Endodermal cell (in vitro differentiated cells): ENCODE results near the gene SELENON. TPM values are rescaled to one million over a fixed set of nuclear protein-coding genes. Genes with fewer than 3 reads are reported as not detected.

Experiments used
- DNase-seq: peaks from one replicate; pipeline ENCODE4 v3.0.0-alpha.2; 2017
- H3K27ac ChIP-seq: 2 replicates; pipeline ENCODE4 v1.5.1; 2013; ENCODE audit warnings: mild to moderate bottlenecking, low read depth, low read length, moderate library complexity
- H3K27me3 ChIP-seq: 2 replicates; pipeline ENCODE4 v1.6.1; 2013; ENCODE audit warnings: mild to moderate bottlenecking, low read length, moderate library complexity; ENCODE audit not compliant: insufficient read depth, control insufficient read depth, poor library complexity, severe bottlenecking
- H3K36me3 ChIP-seq: 2 replicates; pipeline ENCODE4 v1.7.0; 2013; ENCODE audit warnings: mild to moderate bottlenecking, low read length, moderate library complexity; ENCODE audit not compliant: control insufficient read depth, insufficient read depth
- H3K4me1 ChIP-seq: one replicate; pipeline ENCODE4 v1.7.0; 2013; ENCODE audit warnings: low read length; ENCODE audit not compliant: control insufficient read depth, insufficient read depth
- H3K4me3 ChIP-seq: 2 replicates; pipeline ENCODE4 v1.5.1; 2013; ENCODE audit warnings: mild to moderate bottlenecking, low read length, moderate library complexity
- H3K9ac ChIP-seq: 2 replicates; pipeline ENCODE4 v1.6.1; 2013; ENCODE audit warnings: mild to moderate bottlenecking, low read length, moderate library complexity; ENCODE audit not compliant: poor library complexity, severe bottlenecking; ENCODE audit errors: extremely low read depth
- H3K9me3 ChIP-seq: 2 replicates; pipeline ENCODE4 v1.6.1; 2013; ENCODE audit warnings: mild to moderate bottlenecking, low read length, moderate library complexity; ENCODE audit not compliant: control insufficient read depth
- H3K27ac Mint-ChIP-seq: 2 replicates; pipeline ENCODE4 v1.8.0; 2020; ENCODE audit warnings: mixed read lengths
- H3K27me3 Mint-ChIP-seq: 2 replicates; pipeline ENCODE4 v1.8.0; 2021; ENCODE audit warnings: mild to moderate bottlenecking, mixed read lengths; ENCODE audit not compliant: insufficient read depth
- H3K36me3 Mint-ChIP-seq: 2 replicates; pipeline ENCODE4 v1.8.0; 2020; ENCODE audit warnings: low read depth, mixed read lengths
- H3K4me1 Mint-ChIP-seq: 2 replicates; pipeline ENCODE4 v1.8.0; 2020; ENCODE audit warnings: mixed read lengths
- H3K4me3 Mint-ChIP-seq: 2 replicates; pipeline ENCODE4 v1.8.0; 2020; ENCODE audit warnings: mild to moderate bottlenecking, moderate library complexity, mixed read lengths
- H3K9me3 Mint-ChIP-seq: 2 replicates; pipeline ENCODE4 v1.8.0; 2020; ENCODE audit warnings: mild to moderate bottlenecking, mixed read lengths
- CTCF ChIP-seq: fragments of 200-600 bp; sonication (generic); conservative IDR thresholded peaks from 2 replicates; pipeline ENCODE4 v1.5.0; 2021; ENCODE audit warnings: antibody characterized with exemption, mild to moderate bottlenecking
- WGBS, 2 experiments: methylation state at CpG; one replicate each; pipeline versions ENCODE4 v1.1.5 to v1.1.7; 2013; ENCODE audit warnings: missing lambda C conversion rate in 2 of 2, mixed read lengths in 1 of 2; ENCODE audit not compliant: insufficient coverage in 1 of 2, insufficient read length in 1 of 2; 5-methylcytosine and 5-hydroxymethylcytosine counted together
- total RNA-seq, 2 donors: library from RNA; stranded (reverse); fragmentation: NEBNext Ultra II Directional in 1 of 2; extraction: Animal tissue kit (Norgen Biotek cat#: 25700) in 1 of 2; gene quantifications; 2 replicates in 1 of 2; 3 replicates in 1 of 2; pipeline ENCODE4 v1.2.1, GENCODE V29; 2021

SELENON gene
- total RNA-seq, 2 donors from 2014 or later, result 91.2 to 93.3 TPM

DNA sequence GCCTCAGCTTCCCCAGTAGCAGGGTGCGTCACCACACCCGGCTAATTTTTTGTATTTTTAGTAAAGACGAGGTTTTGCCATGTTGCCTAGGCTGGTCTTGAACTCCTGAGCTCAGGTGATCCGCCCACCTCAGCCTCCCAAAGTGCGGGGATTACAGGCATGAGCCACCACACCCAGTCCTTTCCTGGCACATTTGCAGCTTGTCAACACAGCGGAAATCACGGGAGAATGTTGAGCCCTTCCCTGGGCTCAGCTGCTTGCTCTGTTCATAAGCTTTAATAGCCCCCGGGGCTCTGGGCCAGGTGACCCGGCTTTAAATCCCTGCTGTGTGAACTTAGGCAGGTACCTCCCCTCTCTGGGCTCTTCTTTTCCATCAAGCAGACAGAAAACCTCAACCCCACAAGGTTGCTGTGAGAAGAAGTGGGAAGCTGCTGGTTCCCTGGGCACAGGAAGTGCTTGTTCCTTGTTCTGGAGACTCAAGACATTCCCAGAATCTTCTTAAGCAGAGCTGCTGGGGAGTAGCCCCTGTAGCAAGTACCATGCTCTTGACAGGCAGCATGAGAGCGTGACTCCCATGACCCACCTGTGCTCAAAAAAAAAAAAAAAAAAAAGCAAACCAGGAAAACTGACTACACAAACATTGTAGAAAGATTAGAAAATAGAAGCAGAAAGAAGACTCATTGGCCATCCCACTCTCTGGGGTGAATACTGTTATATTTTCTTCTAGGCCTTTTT, 14.5 kb upstream of the SELENON start:
- DNase-seq, result no peak
- H3K36me3 Mint-ChIP-seq, result no peaks in the 10 kb centered on the region
- 89 to 90% methylated on average over 7 to 10 of the region's 10 CpGs for WGBS, 2 experiments
- no peaks in the 10 kb centered on the region for H3K9me3 Mint-ChIP-seq
- Histone ChIP-seq H3K9ac (no peak overlapping the region), H3K9me3 (no peaks in the 10 kb centered on the region), H3K4me1 (peaks cover 2% of the 10 kb centered on the region), H3K27ac (no peak overlapping the region), H3K27me3 (no peaks in the 10 kb centered on the region), H3K36me3 (no peaks in the 10 kb centered on the region), H3K4me3 (no peak overlapping the region)
- peaks cover 7% of the 10 kb centered on the region for H3K4me1 Mint-ChIP-seq
- no peak overlapping the region for H3K27ac Mint-ChIP-seq
- no peaks in the 10 kb centered on the region for H3K27me3 Mint-ChIP-seq
- H3K4me3 Mint-ChIP-seq, result no peak overlapping the region
- TF ChIP-seq CTCF, result no peak

GRCh38 chr1:25786887-25787759, 12.9 kb upstream of the SELENON start:
- no peaks in the 10 kb centered on the region for H3K36me3 Mint-ChIP-seq

DNA sequence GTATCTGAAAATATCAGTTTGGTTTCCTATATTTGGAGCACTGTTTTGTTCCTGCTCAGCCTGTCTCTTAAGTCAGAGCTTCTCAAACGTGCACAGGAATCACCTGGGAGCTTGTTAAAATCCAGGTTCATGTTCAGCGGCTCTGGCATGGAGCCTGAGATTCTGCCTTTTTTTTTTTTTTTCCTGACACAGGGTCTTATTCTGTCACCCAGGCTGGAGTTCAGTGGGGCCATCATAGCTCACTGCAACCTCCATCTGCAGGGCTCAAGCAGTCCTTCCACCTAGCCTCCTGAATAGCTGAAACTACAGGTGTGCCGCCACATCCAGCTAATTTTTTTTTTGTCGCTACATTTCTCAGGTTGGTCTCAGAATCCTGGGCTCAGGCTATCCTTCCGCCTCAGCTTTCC, 12.2 kb upstream of the SELENON start:
- Histone ChIP-seq H3K36me3 (no peaks in the 10 kb centered on the region), H3K4me1 (no peaks in the 10 kb centered on the region), H3K27ac (no peak overlapping the region), H3K4me3 (no peak overlapping the region), H3K9me3 (no peaks in the 10 kb centered on the region), H3K27me3 (no peaks in the 10 kb centered on the region), H3K9ac (no peak overlapping the region)
- no peaks in the 10 kb centered on the region for H3K4me1 Mint-ChIP-seq
- WGBS, 2 experiments, result 84 to 89% methylated on average over 5 of the region's 5 CpGs
- no peak for TF ChIP-seq CTCF
- no peaks in the 10 kb centered on the region for H3K36me3 Mint-ChIP-seq
- no peak for DNase-seq
- no peaks in the 10 kb centered on the region for H3K27me3 Mint-ChIP-seq
- no peak overlapping the region for H3K27ac Mint-ChIP-seq
- H3K4me3 Mint-ChIP-seq, result no peak overlapping the region
- H3K9me3 Mint-ChIP-seq, result no peaks in the 10 kb centered on the region

More at GRCh38 chr1:25786887-25787759, 12.9 kb upstream of the SELENON start:
- WGBS, 2 experiments, result 89 to 96% methylated on average over 4 to 11 of the region's 11 CpGs
- Histone ChIP-seq H3K4me1 (no peaks in the 10 kb centered on the region), H3K4me3 (no peak overlapping the region), H3K9ac (no peak overlapping the region), H3K27ac (no peak overlapping the region), H3K9me3 (no peaks in the 10 kb centered on the region), H3K27me3 (no peaks in the 10 kb centered on the region), H3K36me3 (no peaks in the 10 kb centered on the region)
- H3K4me1 Mint-ChIP-seq, result peaks cover 1% of the 10 kb centered on the region
- no peaks in the 10 kb centered on the region for H3K9me3 Mint-ChIP-seq
- H3K27ac Mint-ChIP-seq, result no peak overlapping the region
- no peaks in the 10 kb centered on the region for H3K27me3 Mint-ChIP-seq
- H3K4me3 Mint-ChIP-seq, result no peak overlapping the region
- TF ChIP-seq CTCF, result no peak
- no peak for DNase-seq
